Vagina (tissue), 2 donors: Measurements from ENCODE around the gene ZMYM5.

Experiments used
- POLR2AphosphoS5 ChIP-seq, 2 donors: sonication (generic); formaldehyde crosslinking; IDR thresholded peaks; one replicate each; pipeline ENCODE4 v1.9.0; 2017; ENCODE audit warnings: antibody characterized with exemption in 2 of 2, mild to moderate bottlenecking in 2 of 2, low read depth in 1 of 2; ENCODE audit not compliant: insufficient read depth in 1 of 2
- TF ChIP-seq, protein P1 (sequence below), 3 experiments: fragments of 450-650 bp in 2 of 3; fragments of 200-600 bp in 1 of 3; sonication (generic) in 1 of 3; IDR thresholded peaks; one replicate each; pipeline ENCODE4 v1.5.1; 2017 to 2019; ENCODE audit warnings: antibody characterized with exemption in 3 of 3, mild to moderate bottlenecking in 2 of 3, moderate library complexity in 2 of 3

DNA sequence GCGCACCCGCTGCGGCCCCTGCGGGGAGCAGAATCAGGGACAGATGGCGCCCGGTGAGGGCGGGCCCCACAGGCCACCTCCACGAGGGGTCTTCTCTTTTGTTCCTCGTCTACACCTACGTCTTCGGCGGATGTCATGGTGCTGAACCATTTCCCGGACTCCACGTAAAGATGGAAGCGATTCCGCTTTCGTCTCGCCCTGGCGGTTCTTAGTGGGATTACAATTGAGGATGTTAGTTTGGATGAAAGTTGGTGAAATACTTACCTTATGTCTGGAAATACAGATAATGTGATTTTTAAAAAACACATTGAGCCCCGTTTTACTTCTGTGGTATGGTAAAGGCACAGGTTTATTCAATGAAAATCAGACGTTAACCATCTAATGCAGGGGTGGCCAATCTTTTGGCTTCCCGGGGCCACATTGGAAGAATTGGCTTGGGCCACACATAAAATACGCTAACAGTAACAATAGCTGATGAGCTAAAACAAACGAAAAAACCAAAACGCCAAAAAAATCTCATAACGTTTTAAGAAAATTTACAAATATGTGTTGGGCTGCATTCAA, 1.4 kb upstream of the ZMYM5 start:
- TF ChIP-seq, protein P1, sequence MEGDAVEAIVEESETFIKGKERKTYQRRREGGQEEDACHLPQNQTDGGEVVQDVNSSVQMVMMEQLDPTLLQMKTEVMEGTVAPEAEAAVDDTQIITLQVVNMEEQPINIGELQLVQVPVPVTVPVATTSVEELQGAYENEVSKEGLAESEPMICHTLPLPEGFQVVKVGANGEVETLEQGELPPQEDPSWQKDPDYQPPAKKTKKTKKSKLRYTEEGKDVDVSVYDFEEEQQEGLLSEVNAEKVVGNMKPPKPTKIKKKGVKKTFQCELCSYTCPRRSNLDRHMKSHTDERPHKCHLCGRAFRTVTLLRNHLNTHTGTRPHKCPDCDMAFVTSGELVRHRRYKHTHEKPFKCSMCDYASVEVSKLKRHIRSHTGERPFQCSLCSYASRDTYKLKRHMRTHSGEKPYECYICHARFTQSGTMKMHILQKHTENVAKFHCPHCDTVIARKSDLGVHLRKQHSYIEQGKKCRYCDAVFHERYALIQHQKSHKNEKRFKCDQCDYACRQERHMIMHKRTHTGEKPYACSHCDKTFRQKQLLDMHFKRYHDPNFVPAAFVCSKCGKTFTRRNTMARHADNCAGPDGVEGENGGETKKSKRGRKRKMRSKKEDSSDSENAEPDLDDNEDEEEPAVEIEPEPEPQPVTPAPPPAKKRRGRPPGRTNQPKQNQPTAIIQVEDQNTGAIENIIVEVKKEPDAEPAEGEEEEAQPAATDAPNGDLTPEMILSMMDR (IDR thresholded peaks at IDR 0.05), result peak in 2 of 3 experiments; percentile 58 to 72
- TF ChIP-seq POLR2AphosphoS5 (IDR thresholded peaks at IDR 0.05; ENCODE audit: insufficient read depth in 1 of 2, low read depth in 1 of 2), result peak; percentile 11 to 53
